ENCODE measurements around the gene CHST6.

The CHST6 gene

GRCh38 chr16:75478480-75479345 is 16.5 kb downstream of the CHST6 start:
- TF ChIP-seq Cebpa-rat (IDR thresholded peaks at IDR 0.05): no peak
- H3K27ac ChIP-seq: no peak overlapping the region
- H3K4me1 ChIP-seq: peaks cover 10% of the 10 kb centered on the region; the same call in 1 of the 2 replicates
- no peak overlapping the region for H3K4me2 ChIP-seq
- no peak overlapping the region for H3K4me3 ChIP-seq
- H3K36me3 ChIP-seq: peaks cover 100% of the 10 kb centered on the region
- peaks cover 59% of the 10 kb centered on the region; the same call in 1 of the 2 replicates for H4K20me1 ChIP-seq
- H3K9me3 ChIP-seq: no peaks in the 10 kb centered on the region
- no peak overlapping the region for H3K9ac ChIP-seq
- H3K27me3 ChIP-seq: no peaks in the 10 kb centered on the region

DNA sequence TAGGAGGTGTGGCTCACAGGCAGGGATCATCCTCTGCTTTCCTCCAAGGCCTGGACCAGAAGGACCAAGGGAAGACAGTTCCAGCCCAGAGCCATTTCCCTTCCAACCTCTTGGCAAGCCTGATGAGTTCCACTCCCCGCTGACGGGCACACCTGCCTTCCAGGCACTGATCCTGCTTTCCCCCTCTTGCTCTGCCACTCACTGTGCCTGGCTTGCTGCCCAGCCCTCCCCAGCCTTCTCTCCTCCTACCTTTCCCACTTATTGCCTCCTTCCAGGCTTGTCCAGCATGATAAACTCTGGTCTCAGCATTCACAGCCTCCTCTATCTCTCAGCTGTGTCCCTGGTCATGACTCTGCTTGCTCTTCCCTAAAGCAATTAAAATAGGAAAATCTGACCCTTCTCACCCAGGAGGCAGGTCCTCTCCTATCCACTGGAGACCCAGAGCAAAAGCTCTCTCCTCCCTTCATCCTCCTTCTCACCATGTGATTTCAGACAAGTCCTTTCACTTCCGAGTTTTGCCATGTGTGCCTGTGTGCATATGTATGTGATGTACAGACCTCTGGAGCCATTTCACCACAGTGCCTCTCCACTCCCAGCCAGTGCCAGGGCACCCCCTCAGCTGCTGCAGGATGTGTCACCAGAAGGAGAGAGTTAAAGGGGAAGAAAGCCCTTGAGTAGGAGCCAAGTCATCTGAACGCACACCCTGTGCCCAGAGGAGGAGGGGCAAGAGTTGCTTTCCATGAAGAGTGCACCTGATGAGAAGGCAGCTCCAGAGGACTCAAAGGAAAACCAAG is 17.4 kb downstream of the CHST6 start:
- peaks cover 2% of the 10 kb centered on the region; the same call in 1 of the 2 replicates for H3K4me1 ChIP-seq
- H3K27ac ChIP-seq: no peak overlapping the region
- no peak overlapping the region for H3K4me3 ChIP-seq
- H4K20me1 ChIP-seq: peaks cover 54% of the 10 kb centered on the region; the same call in 1 of the 2 replicates
- H3K27me3 ChIP-seq: no peaks in the 10 kb centered on the region
- H3K4me2 ChIP-seq: no peak overlapping the region
- H3K9me3 ChIP-seq: no peaks in the 10 kb centered on the region
- no peak overlapping the region for H3K9ac ChIP-seq
- no peak for TF ChIP-seq Cebpa-rat (IDR thresholded peaks at IDR 0.05)
- H3K36me3 ChIP-seq: peaks cover 100% of the 10 kb centered on the region

- H3K27ac ChIP-seq: no peak overlapping the region
- H3K4me1 ChIP-seq: no peaks in the 10 kb centered on the region
- no peaks in the 10 kb centered on the region for H3K9me3 ChIP-seq
- no peak overlapping the region for H3K9ac ChIP-seq
- no peak for TF ChIP-seq Cebpa-rat (IDR thresholded peaks at IDR 0.05)
- H3K4me2 ChIP-seq: no peak overlapping the region
- peaks cover 55% of the 10 kb centered on the region; the same call in 1 of the 2 replicates for H4K20me1 ChIP-seq
- H3K4me3 ChIP-seq: no peak overlapping the region
- H3K27me3 ChIP-seq: no peaks in the 10 kb centered on the region
- peaks cover 95% of the 10 kb centered on the region for H3K36me3 ChIP-seq
Observed at GRCh38 chr16:75476817-75477216, 18.4 kb downstream of the CHST6 start.

GRCh38 chr16:75475420-75475847 is 19.8 kb downstream of the CHST6 start:
- no peak overlapping the region for H3K9ac ChIP-seq

DNA sequence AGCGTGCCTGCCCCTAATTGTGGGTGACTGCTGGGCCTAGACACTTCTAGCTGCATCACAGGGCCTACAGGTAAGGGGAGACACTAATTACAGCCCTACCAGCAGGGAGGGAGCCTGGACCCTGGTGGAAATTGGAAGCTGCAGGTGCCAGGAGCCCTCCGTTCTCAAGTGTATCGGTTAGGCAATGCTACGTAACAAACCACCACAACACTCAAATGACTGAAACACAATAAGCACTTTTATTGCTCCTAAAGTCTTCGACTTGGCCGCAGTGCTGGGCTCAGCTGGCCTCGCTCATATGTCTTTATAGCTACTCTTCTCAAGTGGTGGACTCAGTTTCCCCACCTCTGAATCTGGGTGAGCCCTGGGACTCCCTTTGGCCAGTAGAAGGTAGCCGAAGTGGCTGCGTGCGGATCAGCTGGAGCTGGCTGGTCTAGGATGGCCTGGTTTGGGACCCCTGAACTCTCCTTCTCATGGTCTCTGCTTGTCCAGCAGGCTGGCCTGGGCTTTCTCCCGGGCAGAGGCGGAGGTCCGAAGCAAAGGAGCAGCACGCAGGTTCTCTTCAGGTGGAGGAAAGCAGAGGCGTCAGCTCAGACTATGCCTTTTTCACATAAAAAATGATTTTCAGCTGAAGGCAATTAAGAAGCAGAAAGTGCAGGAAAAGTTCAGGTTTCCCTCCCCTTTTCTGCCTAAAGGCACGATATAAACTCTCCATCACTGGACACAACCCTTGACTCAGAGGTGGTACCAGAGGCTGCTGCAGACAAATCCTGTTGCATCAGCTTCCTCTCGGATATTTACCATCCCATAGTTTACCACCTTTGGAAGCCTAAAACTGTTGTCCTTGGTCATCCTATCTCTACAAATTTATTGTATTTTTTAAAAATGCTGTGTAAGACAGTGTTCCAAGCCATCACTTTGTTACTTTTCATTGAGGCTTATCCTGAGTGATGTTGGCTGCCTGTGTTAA is 22.0 kb downstream of the CHST6 start:
- peaks cover 8% of the 10 kb centered on the region; the same call in 1 of the 2 replicates for H3K4me1 ChIP-seq
- peaks cover 22% of the 10 kb centered on the region; the same call in 1 of the 2 replicates for H4K20me1 ChIP-seq
- H3K36me3 ChIP-seq: peaks cover 59% of the 10 kb centered on the region
- no peak for TF ChIP-seq Cebpa-rat (IDR thresholded peaks at IDR 0.05)
- no peak overlapping the region for H3K27ac ChIP-seq
- H3K9ac ChIP-seq: no peak overlapping the region
- no peak overlapping the region for H3K4me2 ChIP-seq
- no peaks in the 10 kb centered on the region for H3K27me3 ChIP-seq
- no peak overlapping the region for H3K4me3 ChIP-seq
- no peaks in the 10 kb centered on the region for H3K9me3 ChIP-seq

More at GRCh38 chr16:75475420-75475847, 19.8 kb downstream of the CHST6 start:
- Histone ChIP-seq H3K36me3 (peaks cover 81% of the 10 kb centered on the region), H3K9me3 (no peaks in the 10 kb centered on the region), H4K20me1 (peaks cover 43% of the 10 kb centered on the region; the same call in 1 of the 2 replicates), H3K4me2 (no peak overlapping the region), H3K4me1 (no peaks in the 10 kb centered on the region), H3K4me3 (no peak overlapping the region), H3K27me3 (no peaks in the 10 kb centered on the region), H3K27ac (no peak overlapping the region)
- TF ChIP-seq Cebpa-rat (IDR thresholded peaks at IDR 0.05): no peak

- H3K4me2 ChIP-seq: no peak overlapping the region
- H3K9me3 ChIP-seq: no peaks in the 10 kb centered on the region
- H3K36me3 ChIP-seq: peaks cover 46% of the 10 kb centered on the region
- peaks cover 9% of the 10 kb centered on the region; the same call in 1 of the 2 replicates for H3K4me1 ChIP-seq
- H3K9ac ChIP-seq: no peak overlapping the region
- no peak overlapping the region for H3K27ac ChIP-seq
- TF ChIP-seq Cebpa-rat (IDR thresholded peaks at IDR 0.05): no peak
- H3K4me3 ChIP-seq: no peak overlapping the region
- no peaks in the 10 kb centered on the region for H3K27me3 ChIP-seq
- peaks cover 10% of the 10 kb centered on the region; the same call in 1 of the 2 replicates for H4K20me1 ChIP-seq
Observed at GRCh38 chr16:75471723-75472633, 23.3 kb downstream of the CHST6 start.

DNA sequence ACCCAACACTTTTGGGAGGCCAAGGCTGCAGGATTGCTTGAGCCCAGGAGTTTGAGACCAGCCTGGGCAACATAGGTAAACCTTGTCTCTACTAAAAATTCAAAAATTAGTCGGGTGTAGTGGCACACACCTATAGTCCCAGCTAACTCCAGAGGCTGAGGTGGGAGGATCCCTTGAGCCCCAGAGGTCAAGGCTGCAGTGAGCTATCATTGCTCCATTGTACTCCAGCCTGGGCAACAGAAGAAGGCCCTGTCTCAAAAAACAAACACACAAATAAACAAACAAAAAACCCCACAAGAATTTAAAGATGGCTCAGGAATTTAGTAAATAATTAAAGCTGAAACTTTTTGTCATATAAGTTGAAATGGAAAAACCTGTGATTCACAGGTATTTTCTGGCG is 28.5 kb downstream of the CHST6 start:
- Histone ChIP-seq H3K4me3 (no peak overlapping the region), H3K4me1 (peaks cover 32% of the 10 kb centered on the region), H3K9ac (no peak overlapping the region), H3K4me2 (no peak overlapping the region), H3K9me3 (no peaks in the 10 kb centered on the region), H3K36me3 (no peaks in the 10 kb centered on the region), H3K27ac (no peak overlapping the region), H4K20me1 (peaks cover 24% of the 10 kb centered on the region), H3K27me3 (no peaks in the 10 kb centered on the region)
- TF ChIP-seq Cebpa-rat (IDR thresholded peaks at IDR 0.05): no peak

All from BLaER1 (cell line).